Nucleus accumbens (tissue), 56 donors: ENCODE data around the gene CSRNP3.
"Not testable (repeated sequence)": the region's sequence is repeated elsewhere in the genome, so short reads cannot be mapped to it uniquely, and the experiment has no call there.

Source experiments
- DNase-seq, 56 donors: peaks; one replicate each; lab custom pipeline; 2025; lab: John Stamatoyannopoulos, UW

Gene CSRNP3

GRCh38 chr2:165627470-165627869 lies 158.0 kb downstream of the CSRNP3 start:
- no peak for DNase-seq

GRCh38 chr2:165629776-165630175 lies 160.3 kb downstream of the CSRNP3 start:
- no peak for DNase-seq

GRCh38 chr2:165630236-165630635 lies 160.7 kb downstream of the CSRNP3 start:
- DNase-seq, result no peak

- no peak for DNase-seq
Observed at GRCh38 chr2:165631089-165631488, 161.6 kb downstream of the CSRNP3 start.

GRCh38 chr2:165632594-165632993 lies 163.1 kb downstream of the CSRNP3 start:
- DNase-seq, result no peak

GRCh38 chr2:165633431-165633830 lies 163.9 kb downstream of the CSRNP3 start:
- no peak for DNase-seq

- DNase-seq, result no peak
Observed at GRCh38 chr2:165634282-165634681, 164.8 kb downstream of the CSRNP3 start.

- peak in 55 of 56 donors; percentile 13 to 92 (median 76) for DNase-seq
Observed at GRCh38 chr2:165634855-165635254, 165.4 kb downstream of the CSRNP3 start.

GRCh38 chr2:165635532-165635931 lies 166.0 kb downstream of the CSRNP3 start:
- DNase-seq, result no peak

- no peak for DNase-seq
Observed at GRCh38 chr2:165636959-165637358, 167.5 kb downstream of the CSRNP3 start.

GRCh38 chr2:165637396-165637795 lies 167.9 kb downstream of the CSRNP3 start:
- no peak for DNase-seq

GRCh38 chr2:165639504-165639903 lies 170.0 kb downstream of the CSRNP3 start:
- DNase-seq, result no peak

- no peak for DNase-seq
Observed at GRCh38 chr2:165640247-165640929, 170.9 kb downstream of the CSRNP3 start.

GRCh38 chr2:165645930-165646831 lies 176.7 kb downstream of the CSRNP3 start:
- no peak for DNase-seq

GRCh38 chr2:165647409-165647808 lies 177.9 kb downstream of the CSRNP3 start:
- no peak for DNase-seq

- DNase-seq, result peak in 35 of 56 donors; percentile 1 to 75 (median 18)
Observed at GRCh38 chr2:165648801-165649200, 179.3 kb downstream of the CSRNP3 start.

GRCh38 chr2:165651233-165651632 lies 181.7 kb downstream of the CSRNP3 start:
- DNase-seq, result no peak

- DNase-seq, result no peak
Observed at GRCh38 chr2:165655661-165656060, 186.2 kb downstream of the CSRNP3 start.

GRCh38 chr2:165660361-165660760 lies 190.9 kb downstream of the CSRNP3 start:
- DNase-seq, result no peak

GRCh38 chr2:165662720-165663119 lies 193.2 kb downstream of the CSRNP3 start:
- no peak for DNase-seq

- DNase-seq, result no peak
Observed at GRCh38 chr2:165665614-165666013, 196.1 kb downstream of the CSRNP3 start.

GRCh38 chr2:165666073-165666472 lies 196.6 kb downstream of the CSRNP3 start:
- not testable (repeated sequence) for DNase-seq
